Measurements from ENCODE around the gene SBK3.

SBK3 gene

GRCh38 chr19:55581145-55581822 is 35.9 kb upstream of the SBK3 start:
- H3K4me3 ChIP-seq (ENCODE audit: low read length): peak overlapping the region; percentile 17; the same call in 1 of the 2 replicates
- H3K27ac ChIP-seq (ENCODE audit: low read length): no peak overlapping the region
- H3K4me1 ChIP-seq (ENCODE audit: low read length): no peaks in the 10 kb centered on the region
- H3K27me3 ChIP-seq (replicated peaks; ENCODE audit: insufficient read depth, low read length): peaks cover 61% of the 10 kb centered on the region
- H4K20me1 ChIP-seq (ENCODE audit: insufficient read depth, low read length): no peaks in the 10 kb centered on the region
- H3F3A ChIP-seq (ENCODE audit: insufficient read depth, low read length): no peaks in the 10 kb centered on the region
- H3K4me2 ChIP-seq (ENCODE audit: low read depth, low read length): no peak overlapping the region; the same call in 1 of the 2 replicates
- H3K9me2 ChIP-seq (replicated peaks; ENCODE audit: insufficient read depth, low read length): no peaks in the 10 kb centered on the region
- no peaks in the 10 kb centered on the region for H3K36me3 ChIP-seq (replicated peaks; ENCODE audit: insufficient read depth, low read length)
- H3K79me2 ChIP-seq (ENCODE audit: low read length): no peaks in the 10 kb centered on the region
- no peaks in the 10 kb centered on the region for H3K9me3 ChIP-seq (replicated peaks; ENCODE audit: insufficient read depth, low read length)
- H2AFZ ChIP-seq (ENCODE audit: low read length): 0 out of 2 replicates have a peak overlapping the region, but pooled peaks have one; percentile 48
- H3K9ac ChIP-seq (ENCODE audit: low read length): no peak overlapping the region
- DNase-seq: no peak
- TF ChIP-seq EZH2phosphoT487 (IDR thresholded peaks at IDR 0.05; ENCODE audit: low read length) (no peak), EZH2 (optimal IDR thresholded peaks at IDR 0.05; ENCODE audit: low read depth, low read length) (no peak)
- TF ChIP-seq, protein P1, sequence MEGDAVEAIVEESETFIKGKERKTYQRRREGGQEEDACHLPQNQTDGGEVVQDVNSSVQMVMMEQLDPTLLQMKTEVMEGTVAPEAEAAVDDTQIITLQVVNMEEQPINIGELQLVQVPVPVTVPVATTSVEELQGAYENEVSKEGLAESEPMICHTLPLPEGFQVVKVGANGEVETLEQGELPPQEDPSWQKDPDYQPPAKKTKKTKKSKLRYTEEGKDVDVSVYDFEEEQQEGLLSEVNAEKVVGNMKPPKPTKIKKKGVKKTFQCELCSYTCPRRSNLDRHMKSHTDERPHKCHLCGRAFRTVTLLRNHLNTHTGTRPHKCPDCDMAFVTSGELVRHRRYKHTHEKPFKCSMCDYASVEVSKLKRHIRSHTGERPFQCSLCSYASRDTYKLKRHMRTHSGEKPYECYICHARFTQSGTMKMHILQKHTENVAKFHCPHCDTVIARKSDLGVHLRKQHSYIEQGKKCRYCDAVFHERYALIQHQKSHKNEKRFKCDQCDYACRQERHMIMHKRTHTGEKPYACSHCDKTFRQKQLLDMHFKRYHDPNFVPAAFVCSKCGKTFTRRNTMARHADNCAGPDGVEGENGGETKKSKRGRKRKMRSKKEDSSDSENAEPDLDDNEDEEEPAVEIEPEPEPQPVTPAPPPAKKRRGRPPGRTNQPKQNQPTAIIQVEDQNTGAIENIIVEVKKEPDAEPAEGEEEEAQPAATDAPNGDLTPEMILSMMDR (IDR thresholded peaks at IDR 0.05; ENCODE audit: low read length): no peak

- no peaks in the 10 kb centered on the region for H3K79me2 ChIP-seq (ENCODE audit: low read length)
- no peaks in the 10 kb centered on the region for H3F3A ChIP-seq (ENCODE audit: insufficient read depth, low read length)
- H4K20me1 ChIP-seq (ENCODE audit: insufficient read depth, low read length): no peaks in the 10 kb centered on the region
- H2AFZ ChIP-seq (ENCODE audit: low read length): 0 out of 2 replicates have a peak within 1 kb of the TSS, but pooled peaks have one; percentile 48
- no peak within 1 kb of the TSS for H3K9ac ChIP-seq (ENCODE audit: low read length)
- TF ChIP-seq, protein P1 (IDR thresholded peaks at IDR 0.05; ENCODE audit: low read length): no peak
- no peak for TF ChIP-seq EZH2phosphoT487 (IDR thresholded peaks at IDR 0.05; ENCODE audit: low read length)
- TF ChIP-seq EZH2 (optimal IDR thresholded peaks at IDR 0.05; ENCODE audit: low read depth, low read length): no peak
- H3K4me1 ChIP-seq (ENCODE audit: low read length): no peaks in the 10 kb centered on the region
- DNase-seq: no peak
- H3K9me2 ChIP-seq (replicated peaks; ENCODE audit: insufficient read depth, low read length): no peaks in the 10 kb centered on the region
- H3K27ac ChIP-seq (ENCODE audit: low read length): no peak within 1 kb of the TSS
- no peaks in the 10 kb centered on the region for H3K36me3 ChIP-seq (replicated peaks; ENCODE audit: insufficient read depth, low read length)
- peak within 1 kb of the TSS; percentile 17; the same call in 1 of the 2 replicates for H3K4me3 ChIP-seq (ENCODE audit: low read length)
- no peaks in the 10 kb centered on the region for H3K9me3 ChIP-seq (replicated peaks; ENCODE audit: insufficient read depth, low read length)
- peaks cover 60% of the 10 kb centered on the region for H3K27me3 ChIP-seq (replicated peaks; ENCODE audit: insufficient read depth, low read length)
- H3K4me2 ChIP-seq (ENCODE audit: low read depth, low read length): no peak within 1 kb of the TSS; the same call in 1 of the 2 replicates
Observed at GRCh38 chr19:55580628-55581144, 35.3 kb upstream of the SBK3 start, which contains the start of gene ZNF579. ZNF579 (minus strand) TSS chr19:55580848; CDS start chr19:55579639, 1,209 bp downstream.

DNA sequence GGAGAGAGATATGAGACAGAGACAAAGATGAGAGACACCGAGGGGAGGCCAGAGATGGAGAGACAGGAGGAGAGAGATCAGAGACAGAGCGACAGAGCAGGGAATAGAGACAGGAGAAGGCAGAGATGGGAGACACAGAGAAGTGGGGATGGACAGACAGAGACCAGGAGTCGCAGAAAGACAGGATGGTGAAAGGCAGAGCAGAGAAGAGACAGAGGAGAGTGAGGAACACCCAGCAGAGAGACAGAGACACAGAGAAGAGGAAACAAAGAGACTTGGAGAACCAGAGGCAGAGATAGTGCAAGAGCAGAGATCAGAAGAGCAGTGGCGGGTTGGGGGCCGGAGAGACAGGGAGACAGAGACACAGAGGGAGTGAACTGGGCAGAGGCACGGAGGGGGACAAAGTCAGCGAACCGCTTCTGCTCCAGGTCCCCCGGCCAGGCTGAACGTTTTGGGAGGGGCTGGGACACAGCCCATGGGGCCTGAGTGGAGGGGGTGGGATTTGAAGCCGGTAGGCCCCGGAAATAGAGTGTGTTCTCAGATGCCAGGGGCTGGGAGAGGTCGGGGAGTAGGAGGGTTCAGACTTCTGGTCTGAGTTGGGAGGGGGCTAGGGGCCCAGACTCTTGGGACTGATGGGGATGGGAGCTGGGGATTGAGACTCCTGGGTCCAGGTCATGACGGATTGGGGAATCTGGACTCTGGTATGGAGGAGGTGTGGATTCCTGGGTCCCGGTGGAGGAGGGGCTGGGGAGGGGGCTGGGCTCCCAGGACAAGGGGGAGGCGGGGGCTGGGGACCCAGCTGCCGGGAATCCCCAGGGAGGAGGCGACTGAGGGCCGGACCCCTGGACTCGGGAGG is 34.7 kb upstream of the SBK3 start:
- Histone ChIP-seq H3K4me1 (ENCODE audit: low read length) (no peaks in the 10 kb centered on the region), H3K4me3 (ENCODE audit: low read length) (no peak overlapping the region), H3K79me2 (ENCODE audit: low read length) (no peaks in the 10 kb centered on the region), H2AFZ (ENCODE audit: low read length) (no peak overlapping the region), H3K27ac (ENCODE audit: low read length) (no peak overlapping the region), H3K4me2 (ENCODE audit: low read depth, low read length) (no peak overlapping the region), H3K27me3 (replicated peaks; ENCODE audit: insufficient read depth, low read length) (peaks cover 57% of the 10 kb centered on the region), H3K9ac (ENCODE audit: low read length) (no peak overlapping the region), H3K36me3 (replicated peaks; ENCODE audit: insufficient read depth, low read length) (no peaks in the 10 kb centered on the region), H3F3A (ENCODE audit: insufficient read depth, low read length) (no peaks in the 10 kb centered on the region), H4K20me1 (ENCODE audit: insufficient read depth, low read length) (no peaks in the 10 kb centered on the region), H3K9me2 (replicated peaks; ENCODE audit: insufficient read depth, low read length) (no peaks in the 10 kb centered on the region), H3K9me3 (replicated peaks; ENCODE audit: insufficient read depth, low read length) (no peaks in the 10 kb centered on the region)
- TF ChIP-seq, protein P1 (IDR thresholded peaks at IDR 0.05; ENCODE audit: low read length): no peak
- TF ChIP-seq EZH2phosphoT487 (IDR thresholded peaks at IDR 0.05; ENCODE audit: low read length) (no peak), EZH2 (optimal IDR thresholded peaks at IDR 0.05; ENCODE audit: low read depth, low read length) (no peak)
- no peak for DNase-seq
